K562 (cell line): Measurements from ENCODE around the gene MCC. TPM values are rescaled to one million over a fixed set of nuclear protein-coding genes. Genes with fewer than 3 reads are reported as not detected.

Experiments
- ATAC-seq: fragments of 200-7000 bp; cut with Tn5 transposase; 3 replicates; pipeline ENCODE4 v1.9.1; 2020; ENCODE audit warnings: moderate library complexity
- BruUV-seq: library from RNA; stranded (reverse); fragments of 400-500 nt; replicated peaks from 2 replicates; lab custom pipeline; 2021; lab: Mats Ljungman, UMichigan
- CTCF ChIA-PET: fragments of 300-600 bp; formaldehyde crosslinking; extraction: SDS; loops from one replicate; lab custom pipeline; 2021; ENCODE audit warnings: low intra/inter-chr PET ratio; lab: Yijun Ruan, JAX
- POLR2A ChIA-PET: fragments of 300-600, 350-650 bp; sonication (Branson Sonifier 250); formaldehyde crosslinking; extraction: SDS; loops from one replicate; lab custom pipeline; 2021; ENCODE audit warnings: antibody characterized with exemption, inconsistent platforms; lab: Yijun Ruan, JAX
- DNase-seq, 4 experiments: peaks; one replicate each; pipeline versions ENCODE4 v3.0.0 to v3.0.0-alpha.2; 2011 to 2018; ENCODE audit warnings: low spot score in 3 of 4, mixed read lengths in 3 of 4; ENCODE audit errors: extremely low read depth in 1 of 4
- FAIRE-seq: peaks from 2 replicates; lab custom pipeline; 2011; peaks lifted over from hg19 to GRCh38; lab: Jason Lieb, UNC
- H2AFZ ChIP-seq: 2 replicates; pipeline ENCODE4 v1.6.0; 2011; ENCODE audit warnings: low read depth, low read length, control low read depth, inconsistent platforms
- H3K27ac ChIP-seq: fragments of 200-600 bp; 3 replicates; pipeline ENCODE4 v1.8.0; 2011; ENCODE audit warnings: low read depth, mild to moderate bottlenecking, control low read depth, inconsistent platforms, low read length, moderate library complexity, mixed read lengths; ENCODE audit errors: extremely low read depth
- H3K27me3 ChIP-seq, 2 experiments: fragments of 300-600 bp in 1 of 2; 2 replicates in 1 of 2; 3 replicates in 1 of 2; pipeline versions ENCODE4 v1.6.0 to v1.8.0; 2011; ENCODE audit warnings: inconsistent platforms in 2 of 2, low read length in 2 of 2, mild to moderate bottlenecking in 1 of 2, mixed read lengths in 1 of 2, moderate library complexity in 1 of 2; ENCODE audit not compliant: control insufficient read depth in 2 of 2, insufficient read depth in 2 of 2
- H3K36me3 ChIP-seq: fragments of 300-600 bp; 3 replicates; pipeline ENCODE4 v1.8.0; 2011; ENCODE audit warnings: mild to moderate bottlenecking, low read length, inconsistent platforms; ENCODE audit not compliant: control insufficient read depth, insufficient read depth
- H3K4me1 ChIP-seq, 2 experiments: fragments of 200-600 bp in 1 of 2; replicated peaks in 1 of 2; 2 replicates in 1 of 2; 3 replicates in 1 of 2; pipeline versions ENCODE4 v1.5.1 to v1.8.0; 2011; ENCODE audit warnings: inconsistent platforms in 2 of 2, low read length in 2 of 2, mild to moderate bottlenecking in 1 of 2, mixed read lengths in 1 of 2, moderate library complexity in 1 of 2; ENCODE audit not compliant: control insufficient read depth in 2 of 2, insufficient read depth in 2 of 2
- H3K4me2 ChIP-seq: 2 replicates; pipeline ENCODE4 v1.6.1; 2011; ENCODE audit warnings: low read length, control low read depth, inconsistent platforms, mixed read lengths; ENCODE audit not compliant: insufficient read depth
- H3K4me3 ChIP-seq: fragments of 200-600 bp; sonication (generic), shearing (Covaris generic); 2 replicates; pipeline ENCODE4 v1.5.1; 2016; ENCODE audit warnings: control low read depth, inconsistent platforms
- H3K79me2 ChIP-seq: fragments of 200-600 bp; 3 replicates; pipeline ENCODE4 v1.8.0; 2011; ENCODE audit warnings: low read length, inconsistent platforms; ENCODE audit not compliant: control insufficient read depth, insufficient read depth
- H3K9ac ChIP-seq, 2 experiments: 2 replicates each; pipeline versions ENCODE4 v1.6.0 to v1.6.1; 2011; ENCODE audit warnings: low read depth in 2 of 2, low read length in 2 of 2, control low read depth in 1 of 2, inconsistent platforms in 1 of 2, mild to moderate bottlenecking in 1 of 2, mixed read lengths in 1 of 2; ENCODE audit not compliant: insufficient read depth in 1 of 2
- H3K9me1 ChIP-seq: one replicate; pipeline ENCODE4 v1.6.0; 2011; ENCODE audit warnings: inconsistent platforms, mild to moderate bottlenecking, low read length, moderate library complexity; ENCODE audit not compliant: control insufficient read depth, insufficient read depth
- H3K9me3 ChIP-seq: replicated peaks from 2 replicates; pipeline ENCODE4 v1.5.1; 2011; ENCODE audit warnings: low read depth, low read length, inconsistent platforms; ENCODE audit not compliant: control insufficient read depth, insufficient read depth
- H4K20me1 ChIP-seq: replicated peaks from 2 replicates; pipeline ENCODE4 v1.6.1; 2011; ENCODE audit warnings: low read length, inconsistent platforms, mixed read lengths; ENCODE audit not compliant: control insufficient read depth, insufficient read depth
- DMBX1 ChIP-seq: fragments of 250-450 bp; sonication (Bioruptor Pico); IDR thresholded peaks from 2 replicates; pipeline ENCODE4 v1.8.0; 2022; ENCODE audit warnings: inconsistent platforms, mild to moderate bottlenecking, moderate library complexity, borderline replicate concordance
- GTF2E2 ChIP-seq: fragments of 200-800 bp; sonication (Bioruptor generic); IDR thresholded peaks from 2 replicates; pipeline ENCODE4 v1.6.1; 2016; ENCODE audit warnings: missing genetic modification characterization, missing compliant biosample characterization
- HDGF ChIP-seq: fragments of 450-650 bp; IDR thresholded peaks from 2 replicates; pipeline ENCODE4 v1.6.1; 2016
- NR2C1 ChIP-seq, 2 experiments: fragments of 450-650 bp; IDR thresholded peaks; 2 replicates each; pipeline ENCODE4 v1.6.1; 2017; ENCODE audit warnings: mild to moderate bottlenecking in 2 of 2, antibody characterized with exemption in 1 of 2, inconsistent platforms in 1 of 2, missing compliant biosample characterization in 1 of 2, missing genetic modification characterization in 1 of 2
- POLR2H ChIP-seq: IDR thresholded peaks from 2 replicates; pipeline ENCODE4 v1.6.1; 2016; ENCODE audit warnings: missing genetic modification characterization, low read depth, mild to moderate bottlenecking, control low read depth, missing compliant biosample characterization, moderate library complexity
- TAF7 ChIP-seq: fragments of 450-650 bp; IDR thresholded peaks from 2 replicates; pipeline ENCODE4 v1.6.1; 2016; ENCODE audit warnings: missing genetic modification characterization, missing compliant biosample characterization
- THRAP3 ChIP-seq: fragments of 450-650 bp; IDR thresholded peaks from 2 replicates; pipeline ENCODE4 v1.6.1; 2016; ENCODE audit warnings: mild to moderate bottlenecking, inconsistent platforms, borderline replicate concordance
- ZNF124 ChIP-seq: sonication (generic); formaldehyde crosslinking; IDR thresholded peaks from 2 replicates; pipeline ENCODE4 v1.8.1; 2022; ENCODE audit warnings: missing genetic modification reagents
- WGBS: fragments of 100-300 bp; shearing (Covaris generic); methylation state at CpG from one replicate; pipeline ENCODE4 v1.1.6; 2016; ENCODE audit warnings: low coverage, mixed read lengths; ENCODE audit not compliant: insufficient coverage; ENCODE audit errors: missing lambda C conversion rate; 5-methylcytosine and 5-hydroxymethylcytosine counted together
- in situ Hi-C: fragments of 300-500 bp; cut with MboI; formaldehyde crosslinking; loops from 4 replicates; pipeline ENCODE4 v1.15.0; 2018; ENCODE audit warnings: inconsistent platforms, mixed read lengths
- intact Hi-C: fragments of 100-400 bp; cut with micrococcal nuclease; formaldehyde crosslinking; loops from 2 replicates; pipeline ENCODE4 v1.14.2; 2022
- polyA plus RNA-seq, 8 experiments: library from polyadenylated mRNA; depleted of rRNA in 4 of 8; stranded (reverse) in 5 of 8; unstranded in 3 of 8; fragments of >200 nt; fragmentation: Nextera tagmentation in 2 of 8; fragmentation: Illumina TruSeq in 1 of 8; extraction: Ambion mirVana in 2 of 8; extraction: Trizol in 1 of 8; gene quantifications; 2 replicates each; pipeline versions ENCODE4 v1.2.1 to v1.2.3, GENCODE V29; 2011 to 2014; ENCODE audit warnings: inconsistent platforms in 1 of 8, missing spikeins in 1 of 8
- total RNA-seq, 7 experiments: library from RNA; depleted of rRNA in 6 of 7; stranded (reverse); fragments of >200 nt in 6 of 7; fragmentation: Illumina TruSeq in 2 of 7; extraction: Trizol in 2 of 7; gene quantifications; 2 replicates each; pipeline versions ENCODE4 v1.2.1 to v1.2.3, GENCODE V29; 2011 to 2021; ENCODE audit warnings: low replicate concordance in 1 of 7
- TF ChIP-seq, protein P1 (sequence below), 2 experiments: fragments of 450-650 bp in 1 of 2; sonication (generic) in 1 of 2; formaldehyde crosslinking in 1 of 2; IDR thresholded peaks in 1 of 2; conservative IDR thresholded peaks in 1 of 2; 2 replicates each; pipeline versions ENCODE4 v1.6.1 to v1.8.1; 2016 to 2023; ENCODE audit warnings: mild to moderate bottlenecking in 2 of 2, moderate library complexity in 2 of 2, inconsistent platforms in 1 of 2, missing genetic modification reagents in 1 of 2
- TF ChIP-seq, protein P2 (sequence below): fragments of 200-800 bp; sonication (Bioruptor generic); IDR thresholded peaks from 2 replicates; pipeline ENCODE4 v1.6.1; 2017; ENCODE audit warnings: missing genetic modification characterization, missing compliant biosample characterization
- TF ChIP-seq, protein P3 (sequence below), 3 experiments: fragments of 200-800 bp in 1 of 3; sonication (Bioruptor generic) in 1 of 3; sonication (generic) in 1 of 3; formaldehyde crosslinking in 1 of 3; IDR thresholded peaks; 2 replicates each; pipeline versions ENCODE4 v1.6.1 to v1.8.0; 2016 to 2022; ENCODE audit warnings: mild to moderate bottlenecking in 2 of 3, missing compliant biosample characterization in 2 of 3, missing genetic modification characterization in 2 of 3, missing genetic modification reagents in 1 of 3

MCC gene
- total and polyA plus RNA-seq, 9 of the 15 experiments (the other 6 are each of a cell fraction or from before 2014, with no cell fraction given): 0.04 to 0.24 (median 0.06) TPM; not detected in 1

DNA sequence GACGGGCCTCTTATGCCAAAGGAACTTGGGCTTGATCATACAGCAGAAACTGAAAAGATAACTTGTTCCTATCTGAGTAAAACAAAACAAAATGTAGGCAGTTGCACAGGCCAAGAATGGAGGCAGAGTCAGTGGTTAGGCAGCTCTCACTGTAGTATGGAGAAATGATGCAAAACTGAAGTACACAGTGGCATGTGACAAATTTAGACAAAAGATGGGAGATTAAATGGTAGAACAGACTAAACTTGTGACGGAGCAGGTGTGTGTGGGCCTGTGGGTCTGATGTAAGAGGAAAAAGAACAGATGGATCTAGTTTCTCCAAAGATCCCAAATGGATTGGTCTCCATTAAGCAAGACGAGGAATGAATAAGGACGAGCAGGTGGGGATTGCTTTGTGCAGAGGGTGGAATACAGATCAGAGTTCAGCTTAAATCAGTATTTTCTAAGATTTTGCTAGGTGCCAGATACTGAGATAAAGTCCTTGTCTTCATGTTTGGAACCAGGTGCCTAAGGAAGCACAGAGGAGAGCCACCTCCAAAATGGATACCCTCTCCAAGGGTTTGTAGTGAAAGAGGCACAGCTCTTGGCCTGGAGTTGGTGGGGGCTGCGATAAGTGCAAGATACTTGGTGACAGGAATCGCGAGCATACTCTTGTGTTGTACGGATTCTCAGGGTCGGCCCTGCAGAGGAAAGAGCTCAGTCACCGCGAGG lies 512.4 kb downstream of the MCC start:
- H3K9me3 ChIP-seq: no peaks in the 10 kb centered on the region
- peaks cover 17 to 31% of the 10 kb centered on the region in 2 experiments for H3K4me1 ChIP-seq
- POLR2A ChIA-PET: interaction anchor here (0.6 to 2.4 kb wide), 13 partner anchors 8 to 481 kb away, joined by 3 to 19 read pairs (median 4); partner anchors contain the start of gene REEP5
- peaks cover 2% of the 10 kb centered on the region; the same call in 2 of the 3 replicates for H3K36me3 ChIP-seq
- TSS peak; percentile 93 for BruUV-seq
- H3K79me2 ChIP-seq: peaks cover 43% of the 10 kb centered on the region
- no peaks in the 10 kb centered on the region for H3K27me3 ChIP-seq
- CTCF ChIA-PET: no interaction called here
- H3K27ac ChIP-seq: peak overlapping the region; percentile 86
- in situ Hi-C loops: no loop called here
- peak overlapping the region; percentile 85 to 88 for H3K9ac ChIP-seq
- intact Hi-C loops: loop anchor here (1.0 to 10.0 kb wide), 5 partner anchors 54 to 421 kb away; partner anchors contain the start of genes REEP5 and SRP19
- 12% methylated on average over 11 of the region's 11 CpGs for WGBS
- peak overlapping the region; percentile 64 for H3K4me3 ChIP-seq
- no peak for DNase-seq
- H3K4me2 ChIP-seq: peak overlapping the region; percentile 91
- H4K20me1 ChIP-seq: no peaks in the 10 kb centered on the region
- no peak for FAIRE-seq
- ATAC-seq: peak; percentile 20
- peak overlapping the region; percentile 94 for H2AFZ ChIP-seq
- no peaks in the 10 kb centered on the region for H3K9me1 ChIP-seq
- TF ChIP-seq POLR2H: 0 out of 2 replicates have a peak, but pooled peaks have one; percentile 48
- TF ChIP-seq DMBX1: peak; percentile 60
- no peak for TF ChIP-seq ZNF124 (CRISPR knock-in tag)
- TF ChIP-seq, protein P1, sequence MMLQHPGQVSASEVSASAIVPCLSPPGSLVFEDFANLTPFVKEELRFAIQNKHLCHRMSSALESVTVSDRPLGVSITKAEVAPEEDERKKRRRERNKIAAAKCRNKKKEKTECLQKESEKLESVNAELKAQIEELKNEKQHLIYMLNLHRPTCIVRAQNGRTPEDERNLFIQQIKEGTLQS (IDR thresholded peaks at IDR 0.05): no peak
- TF ChIP-seq, protein P1 (CRISPR knock-in tag; conservative IDR thresholded peaks at IDR 0.05): no peak
- 0 out of 2 replicates have a peak, but pooled peaks have one; percentile 14 for TF ChIP-seq THRAP3
- 0 out of 2 replicates have a peak, but pooled peaks have one; percentile 24 for TF ChIP-seq HDGF
- TF ChIP-seq TAF7 (tag): peak; percentile 74
- TF ChIP-seq, protein P2, sequence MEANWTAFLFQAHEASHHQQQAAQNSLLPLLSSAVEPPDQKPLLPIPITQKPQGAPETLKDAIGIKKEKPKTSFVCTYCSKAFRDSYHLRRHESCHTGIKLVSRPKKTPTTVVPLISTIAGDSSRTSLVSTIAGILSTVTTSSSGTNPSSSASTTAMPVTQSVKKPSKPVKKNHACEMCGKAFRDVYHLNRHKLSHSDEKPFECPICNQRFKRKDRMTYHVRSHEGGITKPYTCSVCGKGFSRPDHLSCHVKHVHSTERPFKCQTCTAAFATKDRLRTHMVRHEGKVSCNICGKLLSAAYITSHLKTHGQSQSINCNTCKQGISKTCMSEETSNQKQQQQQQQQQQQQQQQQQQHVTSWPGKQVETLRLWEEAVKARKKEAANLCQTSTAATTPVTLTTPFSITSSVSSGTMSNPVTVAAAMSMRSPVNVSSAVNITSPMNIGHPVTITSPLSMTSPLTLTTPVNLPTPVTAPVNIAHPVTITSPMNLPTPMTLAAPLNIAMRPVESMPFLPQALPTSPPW (CRISPR knock-in tag): peak; percentile 58; the same call in 1 of the 2 replicates
- peak; percentile 19; the same call in 1 of the 2 replicates for TF ChIP-seq NR2C1 (IDR thresholded peaks at IDR 0.05)
- TF ChIP-seq NR2C1 (tag; IDR thresholded peaks at IDR 0.05): peak; percentile 53; the same call in 1 of the 2 replicates
- TF ChIP-seq, protein P3, sequence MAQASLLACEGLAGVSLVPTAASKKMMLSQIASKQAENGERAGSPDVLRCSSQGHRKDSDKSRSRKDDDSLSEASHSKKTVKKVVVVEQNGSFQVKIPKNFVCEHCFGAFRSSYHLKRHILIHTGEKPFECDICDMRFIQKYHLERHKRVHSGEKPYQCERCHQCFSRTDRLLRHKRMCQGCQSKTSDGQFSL (CRISPR knock-in tag; IDR thresholded peaks at IDR 0.05): no peak
- TF ChIP-seq, protein P3 (tag; IDR thresholded peaks at IDR 0.05): 0 out of 4 replicates have a peak, but pooled peaks of 1 of the 2 experiments have one; percentile 46
- 0 out of 2 replicates have a peak, but pooled peaks have one; percentile 31 for TF ChIP-seq GTF2E2 (tag)
